HepG2 (cell line): Measurements from ENCODE around the gene ACOT8. TPM values are rescaled to one million over a fixed set of nuclear protein-coding genes. Genes with fewer than 3 reads are reported as not detected.
A peak's percentile ranks its signal among the peaks of the same experiment; 100 is the strongest.

ENCODE experiments used
- GATAD1 ChIP-seq: IDR thresholded peaks from 2 replicates; pipeline ENCODE4 v1.6.1; 2016; ENCODE audit warnings: missing genetic modification reagents, missing compliant biosample characterization
- GZF1 ChIP-seq: sonication (generic); formaldehyde crosslinking; IDR thresholded peaks from 2 replicates; pipeline ENCODE4 v1.5.1; 2020; ENCODE audit warnings: mild to moderate bottlenecking, missing genetic modification reagents
- HCFC1 ChIP-seq: fragments of 150-350 bp; IDR thresholded peaks from 2 replicates; pipeline ENCODE4 v1.6.1; 2014; ENCODE audit warnings: low read depth, low read length
- HNF4G ChIP-seq, 2 experiments: sonication (generic) in 1 of 2; formaldehyde crosslinking in 1 of 2; IDR thresholded peaks; 2 replicates each; pipeline versions ENCODE4 v1.4.0 to v1.6.1; 2011 to 2020; ENCODE audit warnings: borderline replicate concordance in 2 of 2, low read depth in 2 of 2, mild to moderate bottlenecking in 2 of 2, low read length in 1 of 2, missing genetic modification reagents in 1 of 2, moderate library complexity in 1 of 2
- KLF15 ChIP-seq: sonication (generic); formaldehyde crosslinking; IDR thresholded peaks from 2 replicates; pipeline ENCODE4 v1.8.1; 2023; ENCODE audit warnings: borderline replicate concordance, mild to moderate bottlenecking, inconsistent platforms, missing genetic modification reagents, mixed read lengths
- MBD4 ChIP-seq: IDR thresholded peaks from 2 replicates; pipeline ENCODE4 v1.6.1; 2012; ENCODE audit warnings: low read length, inconsistent platforms, borderline replicate concordance
- MBNL3 ChIP-seq: fragments of 250-450 bp; sonication (Bioruptor Pico); conservative IDR thresholded peaks from 2 replicates; pipeline ENCODE4 v1.8.0; 2022; ENCODE audit warnings: mild to moderate bottlenecking, inconsistent platforms
- MIER2 ChIP-seq: IDR thresholded peaks from 2 replicates; pipeline ENCODE4 v1.6.1; 2016; ENCODE audit warnings: missing biosample characterization, missing genetic modification reagents
- SYNCRIP ChIP-seq: fragments of 200-400 bp; formaldehyde crosslinking; IDR thresholded peaks from 2 replicates; pipeline ENCODE4 v1.6.1; 2018; ENCODE audit warnings: mild to moderate bottlenecking, low read depth, low read length; ENCODE audit not compliant: insufficient read depth
- TAF15 ChIP-seq: fragments of 200-400 bp; formaldehyde crosslinking; IDR thresholded peaks from one replicate; pipeline ENCODE4 v1.6.1; 2018; ENCODE audit warnings: mild to moderate bottlenecking, low read depth, low read length; ENCODE audit not compliant: poor library complexity, severe bottlenecking
- TCF7 ChIP-seq: sonication (generic); IDR thresholded peaks from 2 replicates; pipeline ENCODE4 v1.6.1; 2016; ENCODE audit warnings: antibody characterized with exemption, low read depth
- TFE3 ChIP-seq: IDR thresholded peaks from 2 replicates; pipeline ENCODE4 v1.6.1; 2016
- ZBTB42 ChIP-seq: sonication (generic); formaldehyde crosslinking; IDR thresholded peaks from 2 replicates; pipeline ENCODE4 v1.5.0; 2020; ENCODE audit warnings: mild to moderate bottlenecking, missing genetic modification reagents
- ZHX2 ChIP-seq, 2 experiments: sonication (generic) in 1 of 2; formaldehyde crosslinking in 1 of 2; IDR thresholded peaks; 2 replicates each; pipeline versions ENCODE4 v1.6.1 to v1.9.0; 2014 to 2022; ENCODE audit warnings: antibody characterized with exemption in 1 of 2, borderline replicate concordance in 1 of 2, inconsistent platforms in 1 of 2, low read depth in 1 of 2, missing genetic modification reagents in 1 of 2
- ZIK1 ChIP-seq: sonication (generic); formaldehyde crosslinking; IDR thresholded peaks from 2 replicates; pipeline ENCODE4 v1.5.0; 2020; ENCODE audit warnings: mild to moderate bottlenecking, low read depth, missing genetic modification reagents, borderline replicate concordance
- ZNF451 ChIP-seq: sonication (generic); formaldehyde crosslinking; IDR thresholded peaks from 2 replicates; pipeline ENCODE4 v1.5.0; 2020; ENCODE audit warnings: mild to moderate bottlenecking, missing genetic modification reagents
- ZNF770 ChIP-seq: sonication (generic); formaldehyde crosslinking; IDR thresholded peaks from 2 replicates; pipeline ENCODE4 v1.5.0; 2020; ENCODE audit warnings: mild to moderate bottlenecking, missing genetic modification reagents
- ZNF841 ChIP-seq: sonication (generic); formaldehyde crosslinking; IDR thresholded peaks from 2 replicates; pipeline ENCODE4 v1.8.1; 2023; ENCODE audit warnings: missing genetic modification reagents, borderline replicate concordance
- ZSCAN22 ChIP-seq: sonication (generic); formaldehyde crosslinking; IDR thresholded peaks from 2 replicates; pipeline ENCODE4 v1.4.0; 2020; ENCODE audit warnings: mild to moderate bottlenecking, missing genetic modification reagents
- polyA plus RNA-seq, 8 experiments: library from polyadenylated mRNA; depleted of rRNA in 3 of 8; stranded (reverse) in 7 of 8; unstranded in 1 of 8; fragments of >200 nt; fragmentation: Illumina TruSeq in 4 of 8; extraction: Trizol in 4 of 8; gene quantifications; 2 replicates each; pipeline versions ENCODE4 v1.2.1 to v1.2.3, GENCODE V29; 2011 to 2016; ENCODE audit warnings: low read depth in 4 of 8, missing spikeins in 1 of 8, mixed read lengths in 1 of 8; ENCODE audit not compliant: insufficient read depth in 1 of 8
- total RNA-seq, 5 experiments: library from RNA; depleted of rRNA; stranded (reverse); fragments of >200 nt; fragmentation: Illumina TruSeq; extraction: Trizol; gene quantifications; 2 replicates each; pipeline ENCODE4 v1.2.3, GENCODE V29; 2016; ENCODE audit warnings: low read depth in 1 of 5

ACOT8 gene
- total and polyA plus RNA-seq, 2 of the 13 experiments (the other 11 are each of a cell fraction or from before 2014, with no cell fraction given), result 31.4 to 45.5 TPM

- no peak for TF ChIP-seq ZNF841 (CRISPR knock-in tag)
- peak; percentile 48; the same call in 1 of the 2 replicates for TF ChIP-seq MIER2 (CRISPR knock-in tag)
- TF ChIP-seq TAF15, result peak; percentile 82
- no peak for TF ChIP-seq ZSCAN22 (CRISPR knock-in tag)
- peak; percentile 63 for TF ChIP-seq HNF4G (IDR thresholded peaks at IDR 0.05; ENCODE audit: borderline replicate concordance, low read depth, low read length)
- peak; percentile 78 for TF ChIP-seq HNF4G (CRISPR knock-in tag; IDR thresholded peaks at IDR 0.05; ENCODE audit: borderline replicate concordance, low read depth)
- TF ChIP-seq TCF7, result no peak
- TF ChIP-seq MBNL3 (CRISPR knock-in tag), result no peak
- TF ChIP-seq SYNCRIP, result no peak
- peak; percentile 51; the same call in 1 of the 2 replicates for TF ChIP-seq HCFC1
- TF ChIP-seq GATAD1, result peak; percentile 92
- no peak for TF ChIP-seq KLF15 (CRISPR knock-in tag)
- TF ChIP-seq TFE3 (CRISPR knock-in tag), result peak; percentile 67; the same call in 1 of the 2 replicates
- no peak for TF ChIP-seq MBD4
- peak; percentile 81 for TF ChIP-seq ZHX2 (IDR thresholded peaks at IDR 0.05; ENCODE audit: low read depth)
- no peak; the same call in 1 of the 2 replicates for TF ChIP-seq ZHX2 (CRISPR knock-in tag; IDR thresholded peaks at IDR 0.05; ENCODE audit: borderline replicate concordance)
- TF ChIP-seq ZIK1 (CRISPR knock-in tag), result 0 out of 2 replicates have a peak, but pooled peaks have one; percentile 38
- TF ChIP-seq GZF1 (CRISPR knock-in tag), result no peak
- TF ChIP-seq ZBTB42, result no peak
- TF ChIP-seq ZNF770 (CRISPR knock-in tag), result no peak; the same call in none of the 2 replicates
- no peak for TF ChIP-seq ZNF451 (CRISPR knock-in tag)
These were observed at the start of gene ACOT8, which contains the start of gene ZSWIM3 (continued) for GRCh38 chr20:45857114-45857881.
